HG02610 (cell line): Measurements from ENCODE around the gene TXNIP.

ENCODE experiments used
- ATAC-seq: cut with Tn5 transposase; IDR thresholded peaks from one replicate; pipeline ENCODE4 v1.9.1; 2021; ENCODE audit warnings: mild to moderate bottlenecking, moderate library complexity; ENCODE audit not compliant: unreplicated experiment

Gene TXNIP

GRCh38 chr1:145946477-145946986, 49.8 kb downstream of the TXNIP start:
- ATAC-seq: no peak

- no peak for ATAC-seq
Measured at GRCh38 chr1:145944532-145944931, 51.8 kb downstream of the TXNIP start.

DNA sequence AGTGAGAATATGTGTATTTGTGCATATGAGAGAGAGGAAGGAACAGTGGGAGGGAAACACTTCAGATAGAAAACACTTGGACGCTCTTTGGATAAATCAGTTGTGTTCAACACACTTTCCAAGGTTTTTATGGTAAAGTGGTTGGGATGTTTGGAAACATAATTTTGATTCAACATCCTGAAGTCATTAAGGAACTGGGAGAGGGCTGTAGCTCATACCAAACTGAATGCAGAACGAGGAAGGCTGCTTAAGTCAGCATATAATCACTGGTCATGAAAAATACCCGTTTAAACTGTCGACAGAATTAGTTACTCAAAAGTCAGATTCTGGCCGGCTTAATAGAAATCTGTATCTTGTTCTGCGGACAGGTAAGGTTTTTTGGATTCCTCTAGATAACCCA, 53.5 kb downstream of the TXNIP start:
- ATAC-seq: no peak
